DOHH2 (cell line): ENCODE measurements around the gene C5orf58.
A peak's percentile ranks its signal among the peaks of the same experiment; 100 is the strongest.

Experiments used
- H3F3A ChIP-seq: fragments of 200-600 bp; sonication (generic), shearing (Covaris generic); 2 replicates; pipeline ENCODE4 v1.6.0; 2016; ENCODE audit warnings: antibody characterized with exemption, mild to moderate bottlenecking; ENCODE audit not compliant: control insufficient read depth, insufficient read depth
- H3K27ac ChIP-seq: fragments of 200-600 bp; sonication (generic); 2 replicates; pipeline ENCODE4 v1.5.1; 2014; ENCODE audit warnings: low read depth, mild to moderate bottlenecking, low read length, moderate library complexity
- H3K27me3 ChIP-seq: fragments of 200-600 bp; sonication (generic); 2 replicates; pipeline ENCODE4 v1.6.1; 2014; ENCODE audit warnings: mild to moderate bottlenecking, low read length, mixed read lengths; ENCODE audit not compliant: control insufficient read depth
- H3K36me3 ChIP-seq: fragments of 200-600 bp; sonication (generic); 2 replicates; pipeline ENCODE4 v1.6.1; 2014; ENCODE audit warnings: mild to moderate bottlenecking, low read length, moderate library complexity, mixed read lengths; ENCODE audit not compliant: control insufficient read depth
- H3K4me1 ChIP-seq: fragments of 200-600 bp; sonication (generic); 2 replicates; pipeline ENCODE4 v1.6.1; 2014; ENCODE audit warnings: mild to moderate bottlenecking, low read length, mixed read lengths; ENCODE audit not compliant: control insufficient read depth
- H3K4me2 ChIP-seq: fragments of 200-600 bp; sonication (generic); 2 replicates; pipeline ENCODE4 v1.6.0; 2014; ENCODE audit warnings: mild to moderate bottlenecking, low read length, moderate library complexity
- H3K4me3 ChIP-seq: fragments of 200-600 bp; sonication (generic); 2 replicates; pipeline ENCODE4 v1.5.1; 2014; ENCODE audit warnings: mild to moderate bottlenecking, low read length, mixed read lengths
- H3K79me2 ChIP-seq: fragments of 200-600 bp; sonication (generic); 2 replicates; pipeline ENCODE4 v1.6.1; 2014; ENCODE audit warnings: mild to moderate bottlenecking, low read length, mixed read lengths; ENCODE audit not compliant: control insufficient read depth
- H3K9me2 ChIP-seq: fragments of 200-600 bp; sonication (generic); replicated peaks from 2 replicates; pipeline ENCODE4 v1.6.1; 2014; ENCODE audit warnings: mild to moderate bottlenecking, low read length, mixed read lengths; ENCODE audit not compliant: control insufficient read depth
- H3K9me3 ChIP-seq: fragments of 200-600 bp; sonication (generic); 2 replicates; pipeline ENCODE4 v1.6.1; 2014; ENCODE audit warnings: antibody characterized with exemption, low read length, mixed read lengths; ENCODE audit not compliant: control insufficient read depth, insufficient read depth
- H4K20me1 ChIP-seq: fragments of 200-600 bp; sonication (generic); 2 replicates; pipeline ENCODE4 v1.6.0; 2014; ENCODE audit warnings: low read depth, mild to moderate bottlenecking, antibody characterized with exemption, low read length, moderate library complexity; ENCODE audit not compliant: control insufficient read depth, insufficient read depth
- CTCF ChIP-seq: fragments of 200-600 bp; sonication (generic); IDR thresholded peaks from one replicate; pipeline ENCODE4 v1.5.1; 2014; ENCODE audit warnings: antibody characterized with exemption, mild to moderate bottlenecking, low read depth, low read length; ENCODE audit not compliant: poor library complexity, severe bottlenecking
- EZH2phosphoT487 ChIP-seq: fragments of 200-600 bp; sonication (generic); IDR thresholded peaks from 2 replicates; pipeline ENCODE4 v1.6.1; 2017; ENCODE audit warnings: borderline replicate concordance, mild to moderate bottlenecking, antibody characterized with exemption, low read length, moderate library complexity, mixed read lengths

Gene C5orf58

DNA sequence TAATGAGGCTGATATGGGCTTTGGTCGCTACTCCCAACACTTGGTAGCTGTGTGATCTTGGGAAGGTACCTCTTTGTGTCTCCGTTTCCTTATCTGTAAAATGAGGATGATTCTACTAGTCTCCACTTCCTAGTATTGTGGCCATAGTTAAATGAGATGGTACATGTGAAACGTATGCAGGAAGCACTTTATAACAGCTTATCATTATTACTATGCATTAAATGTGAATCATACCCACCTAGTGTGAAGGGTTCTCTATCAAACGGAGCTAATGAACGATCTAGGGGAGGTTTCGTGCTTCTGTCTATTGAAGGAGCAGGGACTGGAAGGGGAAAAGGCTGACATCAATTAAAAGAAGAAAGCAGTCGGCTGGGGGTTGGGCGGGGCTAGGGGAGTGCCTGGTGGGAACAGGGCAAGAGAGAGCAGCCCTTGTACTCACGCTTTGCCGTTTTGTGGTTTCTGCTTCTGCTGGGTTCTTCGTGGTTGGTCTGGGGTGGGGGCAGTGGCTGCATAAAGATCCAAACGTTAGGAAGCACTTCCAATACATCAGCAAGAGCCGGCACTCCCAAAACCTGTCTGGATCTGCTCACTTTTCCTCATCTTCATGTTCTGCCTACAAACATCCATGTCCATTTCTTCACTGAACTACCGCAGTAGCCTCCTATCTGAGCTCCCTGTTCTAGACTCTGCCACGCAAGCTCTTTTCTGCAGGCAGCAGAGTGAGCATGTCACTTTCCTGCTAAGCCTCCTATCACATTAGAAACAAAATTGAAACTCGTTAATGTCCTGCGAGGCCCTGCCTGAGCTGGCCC is 34.0 kb downstream of the C5orf58 start:
- Histone ChIP-seq H3K27me3 (peaks cover 30% of the 10 kb centered on the region), H3K79me2 (no peaks in the 10 kb centered on the region), H3K4me3 (no peak overlapping the region), H3K36me3 (no peaks in the 10 kb centered on the region), H3K4me2 (no peak overlapping the region), H4K20me1 (no peaks in the 10 kb centered on the region), H3K4me1 (no peaks in the 10 kb centered on the region), H3F3A (no peaks in the 10 kb centered on the region), H3K9me2 (no peaks in the 10 kb centered on the region), H3K27ac (no peak overlapping the region), H3K9me3 (no peaks in the 10 kb centered on the region)
- TF ChIP-seq EZH2phosphoT487 = no peak
- TF ChIP-seq CTCF = no peak

- H3K4me3 ChIP-seq = no peak overlapping the region
- no peaks in the 10 kb centered on the region for H3K4me1 ChIP-seq
- no peak overlapping the region for H3K4me2 ChIP-seq
- no peak overlapping the region for H3K27ac ChIP-seq
- H3K9me2 ChIP-seq = no peaks in the 10 kb centered on the region
- no peaks in the 10 kb centered on the region for H3K79me2 ChIP-seq
- peak; percentile 79 for TF ChIP-seq CTCF
- no peak for TF ChIP-seq EZH2phosphoT487
- H3F3A ChIP-seq = no peaks in the 10 kb centered on the region
- no peaks in the 10 kb centered on the region for H4K20me1 ChIP-seq
- no peaks in the 10 kb centered on the region for H3K9me3 ChIP-seq
- no peaks in the 10 kb centered on the region for H3K36me3 ChIP-seq
- peaks cover 28% of the 10 kb centered on the region for H3K27me3 ChIP-seq
These were observed 34.8 kb downstream of the C5orf58 start for GRCh38 chr5:170267431-170268152.

DNA sequence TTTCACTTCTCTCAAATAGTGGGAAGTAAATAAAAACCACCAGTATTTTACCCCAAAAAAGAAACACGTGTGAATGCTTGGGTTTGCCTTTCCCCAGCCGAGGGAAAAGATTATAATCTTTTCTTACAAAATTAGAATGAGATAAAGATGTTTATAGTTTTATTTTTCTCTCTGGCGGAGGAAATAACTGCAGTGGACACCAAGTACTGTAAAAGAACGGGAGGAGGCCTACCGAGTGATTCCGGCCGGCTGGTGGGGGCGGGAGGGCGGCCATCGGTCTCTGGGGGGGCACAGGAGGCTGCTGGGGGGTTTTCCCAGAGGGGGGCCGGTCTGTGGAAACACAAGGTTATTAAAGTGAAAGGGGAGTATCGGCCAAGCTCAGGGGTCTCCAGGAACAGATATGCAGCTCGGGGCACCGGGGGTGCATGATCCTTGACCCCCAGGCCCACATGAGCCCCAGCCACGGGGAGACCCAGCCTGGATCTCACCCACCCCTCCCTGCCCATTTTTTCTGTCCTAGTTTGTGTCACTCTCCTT is 35.4 kb downstream of the C5orf58 start:
- Histone ChIP-seq H3K4me3 (no peak overlapping the region), H3K27ac (no peak overlapping the region), H3K9me2 (no peaks in the 10 kb centered on the region), H3K4me1 (no peaks in the 10 kb centered on the region), H3K9me3 (no peaks in the 10 kb centered on the region), H3K36me3 (no peaks in the 10 kb centered on the region), H3K79me2 (no peaks in the 10 kb centered on the region), H4K20me1 (no peaks in the 10 kb centered on the region), H3K27me3 (peaks cover 28% of the 10 kb centered on the region), H3K4me2 (no peak overlapping the region), H3F3A (no peaks in the 10 kb centered on the region)
- no peak for TF ChIP-seq EZH2phosphoT487
- no peak for TF ChIP-seq CTCF
